HG03064 (cell line): ENCODE results near the gene ARG2.
A peak's percentile ranks its signal among the peaks of the same experiment; 100 is the strongest.
"Not testable (repeated sequence)": the region's sequence is repeated elsewhere in the genome, so short reads cannot be mapped to it uniquely, and the experiment has no call there.

ENCODE experiments used
- ATAC-seq: cut with Tn5 transposase; IDR thresholded peaks from one replicate; pipeline ENCODE4 v1.9.1; 2021; ENCODE audit warnings: low read depth; ENCODE audit not compliant: unreplicated experiment

Gene ARG2

DNA sequence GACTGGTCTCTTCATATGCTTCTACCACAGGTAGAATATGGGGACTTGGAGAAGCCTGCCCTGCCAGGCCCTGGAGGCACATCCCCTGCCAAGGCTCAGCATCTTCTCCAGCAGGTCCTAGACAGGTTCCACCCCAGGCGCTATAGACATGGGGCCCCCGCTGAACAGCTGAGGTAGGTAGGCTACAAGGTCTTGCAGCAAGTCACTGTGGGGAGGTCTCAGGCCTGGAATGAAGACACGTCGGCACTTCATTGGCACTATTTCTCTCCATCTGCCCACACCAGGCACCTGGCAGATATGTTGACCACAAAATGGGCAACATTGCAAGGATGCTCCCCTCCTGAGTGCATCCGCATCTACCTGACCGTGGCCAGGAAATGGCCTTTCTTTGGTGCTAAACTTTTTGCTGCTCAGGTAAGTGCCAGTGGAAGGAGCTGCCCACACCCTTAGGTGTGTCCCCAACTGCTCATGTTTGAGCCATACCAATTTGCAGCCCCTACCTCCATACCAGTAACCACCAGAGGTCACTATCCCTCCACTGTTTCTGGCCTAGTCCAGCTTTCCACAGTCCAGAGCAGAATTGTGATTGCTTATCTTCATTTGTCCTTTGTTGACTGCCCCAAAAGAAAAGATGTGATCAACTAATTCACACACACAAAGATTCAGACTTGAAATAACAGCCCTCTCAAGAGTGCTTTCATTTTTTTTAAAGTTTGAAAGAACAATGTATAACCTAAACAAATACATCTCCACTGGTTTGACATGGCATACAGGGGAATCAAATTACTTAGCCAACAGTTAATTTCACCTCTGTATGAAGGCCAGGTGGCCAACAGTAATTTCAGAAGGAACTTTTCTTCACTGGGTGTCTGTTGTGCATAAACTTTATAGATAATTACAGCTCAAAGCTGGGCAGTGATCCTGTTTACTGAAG is 35.7 kb upstream of the ARG2 start:
- no peak for ATAC-seq

DNA sequence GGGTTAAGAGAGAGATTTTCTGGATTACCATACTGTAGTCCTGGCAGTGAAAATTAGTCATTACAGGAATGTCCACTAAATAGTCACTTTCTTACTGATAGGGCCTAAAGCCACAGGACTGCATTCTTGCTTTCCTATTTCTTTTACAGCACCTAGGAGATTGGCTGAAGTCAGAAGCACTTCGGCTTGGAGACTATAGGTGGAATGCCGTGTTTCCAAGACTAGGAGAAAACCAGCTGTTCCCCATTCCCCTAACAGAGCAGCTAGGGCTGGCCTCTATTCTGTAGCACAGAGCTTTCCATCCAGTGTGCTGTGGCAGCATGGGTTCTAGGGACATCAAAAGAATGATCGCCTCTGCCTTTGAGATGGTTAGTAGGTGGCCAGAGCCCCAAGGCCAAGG is 34.7 kb upstream of the ARG2 start:
- ATAC-seq: no peak

DNA sequence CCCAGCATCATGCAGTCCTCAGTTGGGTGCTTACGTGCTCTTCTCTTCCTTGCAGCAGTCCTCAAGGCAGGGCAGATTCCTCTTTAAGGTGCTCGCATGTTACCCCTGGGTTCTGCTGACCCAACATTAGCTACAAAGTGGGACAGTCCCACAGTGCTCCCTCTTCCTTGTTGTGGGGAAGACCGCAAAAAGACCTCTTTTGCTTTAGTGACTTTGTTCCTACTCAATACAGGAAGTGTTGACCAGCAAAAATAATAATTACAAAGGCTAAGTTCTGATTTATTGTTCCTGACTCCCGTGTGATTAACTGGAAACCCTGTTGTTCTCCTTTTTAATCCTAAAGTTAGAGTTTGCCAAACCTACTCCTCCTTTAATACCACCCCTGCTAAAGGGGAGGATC is 33.4 kb upstream of the ARG2 start:
- no peak for ATAC-seq

DNA sequence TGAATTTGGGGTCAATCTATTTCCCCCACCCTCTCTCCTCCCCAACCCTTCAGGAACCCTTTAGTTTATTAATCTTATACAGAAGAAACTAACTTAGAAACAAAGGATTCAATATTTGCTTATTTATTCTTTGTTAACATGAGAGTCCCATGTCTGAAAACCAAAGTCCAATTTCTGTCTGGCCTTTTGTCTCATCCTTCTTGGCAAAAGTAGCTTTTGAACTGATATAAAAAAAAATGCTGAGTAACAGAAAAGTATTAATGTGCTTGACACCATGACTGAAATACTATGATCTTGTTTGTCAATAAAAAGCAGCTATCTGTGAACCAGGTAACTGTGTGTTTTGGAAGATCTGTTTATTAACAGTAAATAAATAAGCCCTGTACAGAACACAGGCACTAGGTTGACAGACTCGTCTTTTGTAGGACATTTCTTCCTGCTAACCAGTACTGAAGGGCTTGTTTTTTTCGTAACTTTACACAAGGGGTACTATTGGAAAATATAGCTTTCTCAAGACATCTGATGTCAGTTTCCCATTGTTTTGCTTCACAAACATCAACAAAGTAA is 30.4 kb upstream of the ARG2 start:
- no peak for ATAC-seq

DNA sequence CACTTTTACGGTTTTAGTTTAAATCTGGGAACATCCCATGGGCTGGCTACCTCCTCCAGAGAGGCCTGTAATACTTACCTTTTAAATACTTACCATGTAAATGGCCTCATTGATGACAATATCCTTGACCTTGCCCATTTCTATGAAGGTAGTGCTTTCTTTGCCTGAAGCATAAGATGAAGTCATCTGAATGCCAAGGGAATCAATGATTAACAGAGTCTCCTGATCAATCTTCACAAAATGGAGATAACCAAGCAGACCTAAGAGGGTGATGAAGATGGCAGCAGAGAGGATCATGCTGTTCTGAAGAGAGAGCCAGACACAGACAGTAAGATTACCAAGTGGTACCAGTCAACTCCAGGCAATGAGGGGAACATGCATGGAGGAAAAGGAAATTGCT is 26.1 kb upstream of the ARG2 start:
- ATAC-seq: not testable (repeated sequence)

DNA sequence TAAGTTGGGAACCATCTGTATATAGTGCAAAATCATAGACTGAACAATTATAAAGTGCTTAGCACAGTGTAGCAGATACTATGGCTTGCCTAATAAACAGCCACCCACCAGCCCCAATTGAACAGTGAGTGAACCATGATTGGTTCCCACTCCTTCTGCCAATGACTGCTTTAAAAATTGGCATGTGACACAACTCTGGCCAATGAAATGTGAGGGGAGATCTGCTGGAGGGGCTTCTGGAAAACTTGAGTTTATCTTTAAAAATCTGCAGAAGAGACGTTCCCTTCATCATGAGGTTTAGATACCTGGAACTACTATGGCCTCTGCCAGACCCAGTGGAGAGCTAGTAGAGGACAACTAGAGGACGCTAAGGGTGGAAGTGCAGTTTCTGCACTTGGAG is 24.3 kb upstream of the ARG2 start:
- no peak for ATAC-seq

DNA sequence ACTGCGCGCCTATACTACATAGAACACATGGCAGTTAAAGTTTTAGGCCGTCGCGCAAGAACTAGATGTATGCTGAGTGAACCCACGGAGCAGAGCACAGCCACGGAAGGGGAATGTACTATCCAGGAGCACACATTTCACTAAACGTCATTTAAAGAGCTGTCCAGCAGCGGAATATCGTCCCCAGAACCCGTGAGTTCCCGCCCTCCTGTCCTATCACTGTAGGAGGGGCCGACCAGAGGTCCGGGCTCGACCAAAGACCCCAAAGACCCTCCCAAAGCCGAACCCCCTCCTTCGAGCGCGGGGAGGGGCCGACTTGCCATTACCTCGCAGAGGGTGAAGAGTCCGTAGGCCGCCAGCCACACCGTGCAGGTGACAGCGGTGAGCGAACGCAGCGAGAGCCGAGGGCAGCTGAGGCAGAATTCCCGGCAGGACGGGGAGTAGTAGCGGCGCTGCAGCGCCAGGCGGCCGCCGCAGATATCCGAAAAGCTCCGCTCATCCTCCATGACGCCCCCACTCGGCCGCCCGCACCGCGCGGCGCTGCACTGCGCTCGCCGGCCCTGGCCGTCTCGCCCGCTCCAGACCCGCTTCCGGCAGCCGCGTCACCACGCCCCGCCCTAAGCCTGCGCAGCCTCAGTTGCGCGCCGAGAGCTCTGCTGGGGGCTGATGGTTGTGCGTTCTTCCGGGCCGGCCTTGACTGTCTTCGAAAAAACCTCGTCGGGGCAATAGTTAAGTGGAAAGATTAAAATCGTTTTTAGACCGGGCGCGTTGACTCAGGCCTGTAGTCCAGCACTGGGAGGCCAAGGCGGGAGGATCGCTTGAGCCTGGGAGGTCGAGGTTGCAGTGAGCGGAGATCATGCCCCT is 19.8 kb upstream of the ARG2 start, which contains the start of gene PIGH:
TSS of gene PIGH (minus strand) at position 571 of the 864 bp plus-strand sequence. CDS start at position 506, 65 bp downstream.
- peak; percentile 89 for ATAC-seq

DNA sequence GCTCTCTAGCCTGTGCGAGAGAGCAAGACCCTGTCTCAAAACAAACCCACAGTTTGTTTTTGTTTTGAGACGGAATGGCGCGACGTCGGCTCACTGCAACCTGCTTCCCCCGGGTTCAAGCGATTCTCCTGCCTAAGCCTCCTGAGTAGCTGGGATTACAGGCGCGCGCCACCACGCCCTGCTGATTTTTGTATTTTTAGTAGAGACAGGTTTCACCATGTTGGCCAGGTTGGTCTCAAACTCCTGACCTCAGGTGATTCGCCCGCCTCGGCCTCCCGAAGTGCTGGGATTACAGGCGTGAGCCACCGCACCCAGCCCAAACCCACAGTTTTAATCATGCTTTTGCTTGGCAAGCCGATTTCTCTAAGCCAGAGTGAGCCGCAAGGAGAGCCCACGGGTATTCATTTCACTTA is 19.2 kb upstream of the ARG2 start:
- ATAC-seq: not testable (repeated sequence)

DNA sequence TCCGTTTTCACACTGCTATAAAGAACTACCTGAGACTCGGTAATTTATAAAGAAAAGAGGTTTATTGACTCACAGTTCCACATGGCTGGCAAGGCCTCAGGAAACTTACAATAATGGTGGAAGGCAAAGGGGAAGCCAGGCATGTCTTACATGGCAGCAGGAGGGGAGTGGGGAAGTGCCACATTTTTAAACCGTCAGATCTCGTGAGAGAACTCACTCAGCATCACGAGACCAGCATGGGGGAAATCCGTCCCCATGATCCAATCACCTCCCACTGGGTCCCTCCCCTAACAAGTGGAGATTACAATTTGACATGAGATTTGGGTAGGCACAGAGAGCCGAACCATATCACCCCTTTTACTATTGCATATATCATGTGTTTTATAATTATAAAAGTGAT is 17.6 kb upstream of the ARG2 start:
- ATAC-seq: no peak

DNA sequence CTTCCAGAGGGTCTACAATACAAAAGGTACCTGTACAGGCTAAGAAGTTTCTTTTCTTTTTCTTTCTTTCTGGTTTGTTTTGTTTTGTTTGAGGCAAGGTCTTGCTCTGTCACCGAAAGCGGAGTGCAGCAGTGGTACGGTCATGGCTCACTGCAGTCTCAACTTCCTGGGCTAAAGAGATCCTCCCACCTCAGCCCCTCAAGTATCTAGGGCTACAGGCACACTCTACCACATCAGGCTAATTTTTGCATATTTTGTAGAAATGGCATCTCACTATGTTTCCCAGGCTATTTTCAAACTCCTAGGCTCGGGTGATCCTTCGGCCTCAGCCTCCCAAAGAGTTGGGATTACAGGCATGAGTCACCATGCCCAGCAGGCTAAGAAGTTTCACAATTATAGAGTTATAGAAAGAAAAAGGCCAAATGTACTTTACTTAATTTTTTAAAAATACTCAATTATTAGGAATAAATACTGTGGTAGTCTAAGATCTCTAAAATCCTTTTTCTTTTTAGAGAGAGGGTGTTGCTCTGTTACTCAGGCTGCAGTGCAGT is 16.6 kb upstream of the ARG2 start:
- ATAC-seq: peak; percentile 66

DNA sequence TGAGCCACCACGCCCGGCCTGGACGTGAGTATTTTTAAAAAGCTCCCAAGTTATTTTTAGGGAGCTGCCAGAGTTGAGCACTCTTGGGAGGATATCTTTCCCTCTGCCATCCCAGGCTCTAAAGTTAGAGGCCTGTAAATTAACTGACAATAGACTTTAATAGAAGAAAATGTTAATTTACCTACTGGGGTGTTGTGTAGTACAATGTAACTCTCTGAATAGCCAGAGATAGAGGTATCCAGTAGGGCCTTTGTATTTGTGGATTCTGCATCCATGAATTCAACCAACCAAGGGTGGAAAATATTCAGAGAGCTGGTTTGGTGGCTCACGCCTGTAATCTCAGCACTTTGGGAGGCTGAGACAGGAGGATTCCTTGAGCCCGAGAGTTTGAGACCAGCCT is 12.1 kb upstream of the ARG2 start:
- no peak for ATAC-seq

DNA sequence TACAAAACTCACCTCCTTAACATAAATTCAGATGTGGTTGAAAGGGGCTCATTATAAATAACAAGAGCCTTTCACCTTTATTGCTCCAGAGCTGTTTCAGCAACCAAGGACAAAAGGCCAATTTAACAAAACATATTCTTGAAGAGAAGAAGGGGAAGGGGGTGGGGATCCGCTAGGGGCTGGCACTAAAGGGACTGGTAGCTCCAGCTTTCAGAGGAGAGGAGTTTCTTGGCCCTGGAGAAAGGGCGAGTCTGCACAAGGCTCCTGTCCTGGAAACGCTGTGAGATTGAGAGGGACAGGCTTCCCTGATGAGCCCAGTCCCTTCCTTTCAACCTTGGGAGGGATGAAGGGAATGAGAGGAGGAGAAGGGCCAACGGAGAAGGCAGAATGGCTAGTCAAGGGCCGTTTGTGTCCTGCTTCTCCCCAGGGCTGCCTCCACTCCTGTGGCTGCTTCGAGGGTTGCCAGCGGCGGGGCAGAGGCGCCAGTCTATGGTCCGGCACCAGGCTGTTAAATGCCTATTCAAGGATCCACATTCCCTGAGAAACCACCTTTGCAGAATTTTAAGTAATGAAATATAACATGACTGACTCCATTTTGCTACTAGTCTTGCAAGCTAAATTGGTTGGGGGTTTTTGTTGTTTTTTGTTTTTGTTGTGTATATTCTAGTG is 9.9 kb upstream of the ARG2 start:
- ATAC-seq: no peak

DNA sequence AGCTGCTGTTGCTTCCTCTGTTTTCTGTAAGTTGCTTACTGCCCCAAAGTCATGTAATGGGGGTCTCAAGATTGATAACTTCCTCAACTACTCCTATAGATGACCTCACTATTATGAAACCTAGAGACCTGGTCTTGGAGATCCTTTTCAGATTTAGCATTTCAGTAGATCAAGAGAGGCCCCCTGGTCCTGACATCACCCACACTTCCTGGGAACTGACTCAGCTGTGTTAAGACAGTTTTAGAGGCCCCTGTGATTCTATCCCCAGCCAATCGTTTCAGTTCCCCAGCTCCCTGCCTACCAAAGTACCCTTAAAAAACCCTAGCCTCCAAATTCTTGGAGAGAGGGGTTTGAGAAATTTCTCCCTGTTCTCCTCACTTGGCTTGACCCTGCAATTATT is 9.2 kb upstream of the ARG2 start:
- ATAC-seq: no peak

DNA sequence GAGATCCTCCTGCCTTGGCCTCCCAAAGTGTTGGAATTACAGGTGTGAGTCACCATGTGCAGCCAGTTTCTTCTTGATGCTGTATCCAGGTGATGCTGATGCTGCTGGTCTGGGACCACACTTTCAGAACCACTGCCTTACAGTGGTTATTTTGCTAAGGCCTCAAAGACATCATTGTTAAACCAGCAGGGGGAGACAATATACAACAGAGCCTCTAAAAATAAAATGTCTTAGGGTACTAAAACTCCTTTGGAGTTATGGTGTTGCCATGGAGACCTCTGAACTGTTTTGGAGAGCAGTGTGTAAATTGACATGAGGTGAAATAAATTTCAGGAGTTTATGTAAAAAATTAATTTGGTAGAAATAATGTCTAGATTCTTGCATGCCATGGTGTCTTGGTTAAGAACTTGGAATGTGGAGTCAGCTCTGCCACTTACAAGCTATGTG is 1.1 kb upstream of the ARG2 start:
- no peak for ATAC-seq

DNA sequence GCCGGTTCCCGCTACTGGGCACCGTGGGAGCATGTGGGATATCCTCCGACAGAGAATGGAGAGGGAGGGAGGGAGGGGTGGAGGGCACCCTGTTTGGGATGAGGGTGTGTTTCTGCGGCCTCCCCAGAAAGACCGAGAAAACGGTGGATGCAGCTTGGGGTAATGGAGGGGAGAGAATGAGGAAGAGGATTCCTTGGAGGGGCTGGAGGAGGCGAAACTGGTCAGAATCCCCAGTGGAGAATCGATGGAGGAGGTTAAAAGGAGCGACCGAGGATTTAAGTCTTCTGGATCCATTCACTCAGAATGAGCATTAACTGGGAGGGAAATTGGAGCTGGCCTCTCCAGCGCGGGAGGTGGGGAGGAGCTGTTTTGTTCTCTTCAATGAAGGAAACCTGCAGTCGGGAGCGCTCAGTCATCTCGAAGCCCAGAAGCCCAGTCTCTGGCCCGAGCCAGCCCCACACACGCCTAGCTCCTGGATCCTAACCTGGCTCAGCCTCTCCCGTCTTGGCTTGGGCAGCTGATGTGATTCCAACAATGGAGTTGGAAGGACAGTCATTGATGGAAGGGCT is 581 bp downstream of the ARG2 start:
- ATAC-seq: no peak

DNA sequence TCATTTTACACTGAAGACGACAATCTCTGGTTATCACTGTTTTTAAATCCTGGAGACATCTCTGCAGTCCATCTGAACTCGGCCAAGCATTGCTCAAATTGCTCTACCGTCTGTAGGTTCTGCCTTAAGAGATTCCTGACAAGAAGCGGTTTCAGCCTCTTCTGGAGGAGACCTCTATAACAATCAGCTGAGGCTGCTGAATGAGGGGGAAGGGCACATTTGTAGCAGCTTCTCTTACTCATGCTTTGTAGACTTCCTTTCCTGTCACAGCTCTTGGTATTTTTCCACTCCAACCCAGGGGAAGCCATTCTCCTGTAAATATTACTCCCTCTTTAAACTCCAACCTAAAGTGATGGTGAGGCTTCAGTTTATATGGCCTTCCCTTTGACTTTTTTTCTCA is 3.0 kb downstream of the ARG2 start:
- no peak for ATAC-seq

DNA sequence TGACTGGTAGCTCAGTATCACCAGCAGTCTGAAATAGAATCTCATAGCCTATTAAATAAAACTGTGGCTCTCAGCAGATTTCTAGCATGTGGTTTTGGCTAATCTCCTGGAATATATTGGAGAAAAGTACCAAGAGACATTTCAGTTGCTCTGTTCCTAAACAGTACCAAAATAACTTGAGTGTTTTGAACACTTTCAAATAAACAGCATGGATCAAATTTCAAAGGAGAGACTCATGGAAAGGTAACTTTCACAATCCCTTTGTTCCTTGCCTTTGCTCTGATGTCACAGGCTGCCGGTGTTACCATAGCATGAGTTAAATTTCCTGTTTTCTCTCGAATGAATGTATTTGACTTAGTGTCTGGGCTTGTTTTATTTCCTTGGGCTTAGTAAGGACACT is 3.4 kb downstream of the ARG2 start:
- ATAC-seq: no peak

DNA sequence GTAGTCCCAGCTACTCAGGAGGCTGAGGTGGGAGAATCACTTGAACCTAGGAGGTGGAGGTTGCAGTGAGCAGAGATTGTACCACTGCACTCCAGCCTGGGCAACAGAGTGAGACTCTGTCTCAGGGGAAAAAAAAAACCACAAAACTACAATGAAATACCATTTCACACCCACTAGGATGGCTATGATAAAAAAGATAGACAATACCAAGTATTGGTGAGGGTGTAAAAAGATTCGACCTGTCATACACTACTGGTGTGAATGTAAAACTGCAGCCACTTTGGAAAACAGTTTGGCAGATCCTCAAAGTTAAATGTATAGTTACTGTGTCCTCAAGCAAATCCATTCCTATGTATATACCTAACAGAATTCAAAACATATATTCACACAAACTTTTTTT is 6.4 kb downstream of the ARG2 start:
- not testable (repeated sequence) for ATAC-seq

DNA sequence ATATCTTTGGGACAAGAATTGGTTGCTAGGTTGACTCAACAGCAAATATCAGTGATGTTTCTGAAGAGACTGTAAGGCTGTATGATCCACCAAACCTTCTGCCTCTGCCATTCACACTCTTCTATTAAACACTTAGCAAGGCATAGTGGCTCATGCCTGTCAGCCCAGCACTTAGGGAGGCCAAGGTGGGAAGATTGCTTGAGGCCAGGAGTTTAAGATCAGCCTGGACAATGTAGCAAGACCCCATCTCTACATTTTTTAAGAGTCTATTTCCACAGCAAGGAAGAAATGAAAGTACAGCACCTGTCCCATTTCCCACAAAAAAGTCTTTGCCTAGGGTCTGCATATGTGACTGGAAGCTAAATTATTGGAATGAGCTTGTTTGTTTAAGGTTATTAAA is 7.8 kb downstream of the ARG2 start:
- no peak for ATAC-seq

DNA sequence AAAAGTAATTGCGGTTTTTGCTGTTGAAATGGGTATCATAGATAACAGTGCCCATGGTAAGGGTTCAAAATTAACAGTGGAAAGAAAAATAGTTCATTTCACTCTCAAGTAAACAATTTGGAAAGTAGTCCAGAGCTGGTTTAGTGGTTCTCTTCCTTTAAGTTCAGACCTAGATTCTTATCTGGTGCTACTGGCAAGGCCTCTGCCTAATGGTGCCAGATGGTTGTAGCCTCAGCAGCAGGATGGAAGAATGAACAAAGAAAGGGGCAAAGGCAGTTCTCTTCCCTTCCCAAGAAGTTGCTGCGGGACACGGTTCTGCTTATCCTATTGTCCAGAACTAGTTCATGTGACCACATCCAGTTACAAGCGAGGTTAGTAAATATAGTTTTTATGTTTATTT is 10.5 kb downstream of the ARG2 start:
- no peak for ATAC-seq
